Testis (tissue), 3 donors: ENCODE data around the gene ABLIM3. TPM values are rescaled to one million over a fixed set of nuclear protein-coding genes. Genes with fewer than 3 reads are reported as not detected.

ENCODE experiments used
- DNase-seq: peaks from one replicate; pipeline ENCODE4 v3.0.0-alpha.2; 2019
- H3K27ac ChIP-seq, 2 donors: fragments of 200-600 bp; sonication (generic); one replicate each; pipeline ENCODE4 v1.5.1; 2019
- H3K27me3 ChIP-seq: fragments of 200-600 bp; sonication (generic); one replicate; pipeline ENCODE4 v1.5.1; 2019
- H3K36me3 ChIP-seq: fragments of 200-600 bp; sonication (generic); one replicate; pipeline ENCODE4 v1.5.1; 2017; ENCODE audit warnings: low read depth; ENCODE audit errors: missing control alignments
- H3K4me1 ChIP-seq: fragments of 200-600 bp; sonication (generic); one replicate; pipeline ENCODE4 v1.5.1; 2019
- H3K4me3 ChIP-seq, 2 donors: fragments of 200-600 bp; sonication (generic); one replicate each; pipeline ENCODE4 v1.5.1; 2017 to 2019
- H3K9me3 ChIP-seq: fragments of 200-600 bp; sonication (generic); one replicate; pipeline ENCODE4 v1.5.1; 2017
- CTCF ChIP-seq, 3 experiments: fragments of 450-650 bp in 2 of 3; fragments of 200-600 bp in 1 of 3; sonication (generic) in 1 of 3; IDR thresholded peaks; one replicate each; pipeline ENCODE4 v1.5.1; 2016 to 2019; ENCODE audit warnings: antibody characterized with exemption in 3 of 3, mild to moderate bottlenecking in 2 of 3, moderate library complexity in 1 of 3
- POLR2A ChIP-seq: fragments of 450-650 bp; IDR thresholded peaks from one replicate; pipeline ENCODE4 v1.6.1; 2017; ENCODE audit warnings: antibody characterized with exemption, mild to moderate bottlenecking, moderate library complexity
- WGBS, 2 donors: methylation state at CpG; one replicate each; pipeline ENCODE4 v1.1.5; 2018; 5-methylcytosine and 5-hydroxymethylcytosine counted together
- intact Hi-C: fragments of 100-400 bp; cut with DNase I; formaldehyde crosslinking; loops from one replicate; pipeline ENCODE4 v1.15.1; 2023; ENCODE audit warnings: low total_unique reads
- polyA plus RNA-seq: library from polyadenylated mRNA; stranded (reverse); fragments of 350-450 nt; fragmentation: Illumina TruSeq; extraction: RNeasy Lipid Tissue Mini Kit (QIAGEN cat#74804); gene quantifications from one replicate; pipeline ENCODE4 v1.2.3, GENCODE V29; 2014; ENCODE audit warnings: low read depth, low replicate concordance; ENCODE audit not compliant: insufficient read depth
- total RNA-seq, 2 donors: library from RNA; depleted of rRNA; stranded (reverse); fragments of >200 nt; gene quantifications; one replicate each; pipeline ENCODE4 v1.2.3, GENCODE V29; 2016

ABLIM3 gene
- total and polyA plus RNA-seq, 3 donors from 2014 or later: 5.6 to 8.9 (median 7.6) TPM

- Histone ChIP-seq H3K27ac (no peak overlapping the region), H3K36me3 (no peaks in the 10 kb centered on the region), H3K27me3 (no peaks in the 10 kb centered on the region), H3K9me3 (no peaks in the 10 kb centered on the region), H3K4me1 (no peaks in the 10 kb centered on the region), H3K4me3 (no peak overlapping the region)
- 77 to 89% methylated on average over 2 of the region's 2 CpGs for WGBS, 2 donors
- intact Hi-C loops: no loop called here
- TF ChIP-seq CTCF (IDR thresholded peaks at IDR 0.05): no peak
- TF ChIP-seq POLR2A: no peak
- DNase-seq: no peak
Observed at GRCh38 chr5:149227168-149227826, 86.0 kb downstream of the ABLIM3 start.

- TF ChIP-seq CTCF (IDR thresholded peaks at IDR 0.05) (peak; percentile 50 to 72 (median 66)), POLR2A (no peak)
- Histone ChIP-seq H3K4me1 (no peaks in the 10 kb centered on the region), H3K27ac (no peak overlapping the region), H3K4me3 (no peak overlapping the region), H3K36me3 (no peaks in the 10 kb centered on the region), H3K9me3 (no peaks in the 10 kb centered on the region), H3K27me3 (no peaks in the 10 kb centered on the region)
- WGBS, 2 donors: 50 to 53% methylated on average over 5 of the region's 5 CpGs
- intact Hi-C loops: no loop called here
- peak; percentile 48 for DNase-seq
Observed at GRCh38 chr5:149228618-149229297, 87.5 kb downstream of the ABLIM3 start.

- H3K27ac ChIP-seq: no peak overlapping the region
- no peak overlapping the region for H3K4me3 ChIP-seq
- no peak for DNase-seq
- H3K4me1 ChIP-seq: no peaks in the 10 kb centered on the region
- no peak for TF ChIP-seq CTCF (IDR thresholded peaks at IDR 0.05)
- no peak for TF ChIP-seq POLR2A
- no peaks in the 10 kb centered on the region for H3K27me3 ChIP-seq
- H3K36me3 ChIP-seq: no peaks in the 10 kb centered on the region
- no peaks in the 10 kb centered on the region for H3K9me3 ChIP-seq
- WGBS, 2 donors: 61 to 62% methylated on average over 6 of the region's 6 CpGs
- intact Hi-C loops: no loop called here
Observed at GRCh38 chr5:149229298-149229937, 88.1 kb downstream of the ABLIM3 start.

- no peaks in the 10 kb centered on the region for H3K36me3 ChIP-seq
Observed at GRCh38 chr5:149235841-149236240, 94.5 kb downstream of the ABLIM3 start.

More at GRCh38 chr5:149235841-149236240, 94.5 kb downstream of the ABLIM3 start:
- intact Hi-C loops: no loop called here
- Histone ChIP-seq H3K4me1 (no peaks in the 10 kb centered on the region), H3K27ac (no peak overlapping the region), H3K4me3 (no peak overlapping the region), H3K27me3 (no peaks in the 10 kb centered on the region), H3K9me3 (no peaks in the 10 kb centered on the region)
- no peak for TF ChIP-seq CTCF (IDR thresholded peaks at IDR 0.05)
- TF ChIP-seq POLR2A: no peak
- no peak for DNase-seq
